ENCODE data around the gene ATP9A.

DNA sequence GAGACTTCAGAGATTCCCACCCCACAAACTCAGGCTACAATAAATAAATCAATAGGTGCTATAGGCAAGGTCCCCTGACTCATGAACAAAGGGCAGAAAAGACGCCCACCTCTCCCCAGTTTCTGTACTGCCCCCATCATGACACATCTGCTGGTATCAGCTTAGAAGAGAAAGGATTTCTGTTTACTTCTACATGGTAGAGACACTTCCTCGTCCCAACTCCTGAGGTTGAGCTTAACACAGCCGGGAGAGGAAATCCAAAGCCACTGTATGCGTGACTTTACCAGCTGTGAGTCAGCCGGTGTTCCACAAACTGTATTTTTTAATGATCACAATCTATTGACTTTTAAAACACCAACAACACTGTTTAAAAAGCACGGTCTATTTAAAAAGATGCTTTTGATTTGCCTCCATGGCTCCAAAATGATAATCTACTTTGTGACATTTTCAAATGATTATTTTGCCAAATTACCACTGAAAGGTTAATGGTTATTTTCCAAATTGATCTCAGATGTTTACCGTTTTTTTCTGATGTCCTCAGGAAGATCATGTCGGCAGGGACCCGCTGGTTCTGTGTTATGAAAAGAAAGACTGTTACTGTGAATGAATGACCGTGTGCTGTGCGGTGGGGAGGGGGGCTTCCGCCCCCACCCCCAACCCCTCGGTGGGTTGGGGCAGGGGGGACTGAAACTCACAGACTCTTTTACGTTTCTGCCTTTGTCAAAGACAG lies 72.5 kb downstream of the ATP9A start:
- TF ChIP-seq ZNF10 (tag by site-specific recombination; IDR thresholded peaks at IDR 0.05) (no peak), ZNF302 (tag by site-specific recombination; IDR thresholded peaks at IDR 0.05; ENCODE audit: low read depth) (no peak)
- TF ChIP-seq, protein P1, sequence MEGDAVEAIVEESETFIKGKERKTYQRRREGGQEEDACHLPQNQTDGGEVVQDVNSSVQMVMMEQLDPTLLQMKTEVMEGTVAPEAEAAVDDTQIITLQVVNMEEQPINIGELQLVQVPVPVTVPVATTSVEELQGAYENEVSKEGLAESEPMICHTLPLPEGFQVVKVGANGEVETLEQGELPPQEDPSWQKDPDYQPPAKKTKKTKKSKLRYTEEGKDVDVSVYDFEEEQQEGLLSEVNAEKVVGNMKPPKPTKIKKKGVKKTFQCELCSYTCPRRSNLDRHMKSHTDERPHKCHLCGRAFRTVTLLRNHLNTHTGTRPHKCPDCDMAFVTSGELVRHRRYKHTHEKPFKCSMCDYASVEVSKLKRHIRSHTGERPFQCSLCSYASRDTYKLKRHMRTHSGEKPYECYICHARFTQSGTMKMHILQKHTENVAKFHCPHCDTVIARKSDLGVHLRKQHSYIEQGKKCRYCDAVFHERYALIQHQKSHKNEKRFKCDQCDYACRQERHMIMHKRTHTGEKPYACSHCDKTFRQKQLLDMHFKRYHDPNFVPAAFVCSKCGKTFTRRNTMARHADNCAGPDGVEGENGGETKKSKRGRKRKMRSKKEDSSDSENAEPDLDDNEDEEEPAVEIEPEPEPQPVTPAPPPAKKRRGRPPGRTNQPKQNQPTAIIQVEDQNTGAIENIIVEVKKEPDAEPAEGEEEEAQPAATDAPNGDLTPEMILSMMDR (tag by site-specific recombination; IDR thresholded peaks at IDR 0.05) = no peak

Measured in HEK293 (cell line).